Measurements from ENCODE around the gene HMG20A. TPM values are rescaled to one million over a fixed set of nuclear protein-coding genes. Genes with fewer than 3 reads are reported as not detected.

HMG20A gene
- total RNA-seq, 1 experiment from 2014 or later, result 9.8 TPM

- in situ Hi-C loops (cut with HindIII; ENCODE audit: low sequenced_read_pairs), result no loop called here
- peak; percentile 99 for DNase-seq (ENCODE audit: low spot score)
Measured at GRCh38 chr15:77419836-77420609, 665 bp upstream of the HMG20A start, which contains the start of gene PEAK1. PEAK1 (minus strand) TSS chr15:77420104; CDS start chr15:77181926, 238,178 bp downstream.

GRCh38 chr15:77421370-77421700, 647 bp downstream of the HMG20A start:
- no peak for DNase-seq (ENCODE audit: low spot score)

GRCh38 chr15:77425104-77425503, 4.4 kb downstream of the HMG20A start:
- in situ Hi-C loops (cut with HindIII; ENCODE audit: low sequenced_read_pairs), result no loop called here

More at GRCh38 chr15:77421370-77421700, 647 bp downstream of the HMG20A start:
- in situ Hi-C loops (cut with HindIII; ENCODE audit: low sequenced_read_pairs), result no loop called here

GRCh38 chr15:77426377-77426776, 5.7 kb downstream of the HMG20A start:
- DNase-seq (ENCODE audit: low spot score), result no peak

More at GRCh38 chr15:77425104-77425503, 4.4 kb downstream of the HMG20A start:
- no peak for DNase-seq (ENCODE audit: low spot score)

GRCh38 chr15:77426871-77427270, 6.2 kb downstream of the HMG20A start:
- no peak for DNase-seq (ENCODE audit: low spot score)
- in situ Hi-C loops (cut with HindIII; ENCODE audit: low sequenced_read_pairs), result no loop called here

More at GRCh38 chr15:77426377-77426776, 5.7 kb downstream of the HMG20A start:
- in situ Hi-C loops (cut with HindIII; ENCODE audit: low sequenced_read_pairs), result no loop called here

GRCh38 chr15:77430213-77430612, 9.5 kb downstream of the HMG20A start:
- no peak for DNase-seq (ENCODE audit: low spot score)
- in situ Hi-C loops (cut with HindIII; ENCODE audit: low sequenced_read_pairs), result no loop called here

GRCh38 chr15:77430652-77431051, 10.0 kb downstream of the HMG20A start:
- in situ Hi-C loops (cut with HindIII; ENCODE audit: low sequenced_read_pairs), result no loop called here
- no peak for DNase-seq (ENCODE audit: low spot score)

GRCh38 chr15:77436822-77437221, 16.1 kb downstream of the HMG20A start:
- in situ Hi-C loops (cut with HindIII; ENCODE audit: low sequenced_read_pairs), result no loop called here
- no peak for DNase-seq (ENCODE audit: low spot score)

- in situ Hi-C loops (cut with HindIII; ENCODE audit: low sequenced_read_pairs), result no loop called here
- no peak for DNase-seq (ENCODE audit: low spot score)
Measured at GRCh38 chr15:77437264-77437663, 16.6 kb downstream of the HMG20A start.

- no peak for DNase-seq (ENCODE audit: low spot score)
- in situ Hi-C loops (cut with HindIII; ENCODE audit: low sequenced_read_pairs), result no loop called here
Measured at GRCh38 chr15:77440378-77440999, 19.8 kb downstream of the HMG20A start.

GRCh38 chr15:77446840-77447390, 26.2 kb downstream of the HMG20A start:
- in situ Hi-C loops (cut with HindIII; ENCODE audit: low sequenced_read_pairs), result no loop called here

GRCh38 chr15:77454265-77454664, 33.6 kb downstream of the HMG20A start:
- DNase-seq (ENCODE audit: low spot score), result no peak
- in situ Hi-C loops (cut with HindIII; ENCODE audit: low sequenced_read_pairs), result no loop called here

More at GRCh38 chr15:77446840-77447390, 26.2 kb downstream of the HMG20A start:
- DNase-seq (ENCODE audit: low spot score), result no peak

GRCh38 chr15:77454951-77455350, 34.3 kb downstream of the HMG20A start:
- in situ Hi-C loops (cut with HindIII; ENCODE audit: low sequenced_read_pairs), result no loop called here
- no peak for DNase-seq (ENCODE audit: low spot score)

GRCh38 chr15:77455696-77456321, 35.1 kb downstream of the HMG20A start:
- in situ Hi-C loops (cut with HindIII; ENCODE audit: low sequenced_read_pairs), result no loop called here
- no peak for DNase-seq (ENCODE audit: low spot score)

GRCh38 chr15:77456746-77457145, 36.1 kb downstream of the HMG20A start:
- no peak for DNase-seq (ENCODE audit: low spot score)
- in situ Hi-C loops (cut with HindIII; ENCODE audit: low sequenced_read_pairs), result no loop called here

- in situ Hi-C loops (cut with HindIII; ENCODE audit: low sequenced_read_pairs), result no loop called here
Measured at GRCh38 chr15:77457191-77457904, 36.7 kb downstream of the HMG20A start.

GRCh38 chr15:77457905-77458265, 37.2 kb downstream of the HMG20A start:
- no peak for DNase-seq (ENCODE audit: low spot score)

More at GRCh38 chr15:77457191-77457904, 36.7 kb downstream of the HMG20A start:
- DNase-seq (ENCODE audit: low spot score), result no peak

GRCh38 chr15:77459031-77459430, 38.3 kb downstream of the HMG20A start:
- in situ Hi-C loops (cut with HindIII; ENCODE audit: low sequenced_read_pairs), result no loop called here

More at GRCh38 chr15:77457905-77458265, 37.2 kb downstream of the HMG20A start:
- in situ Hi-C loops (cut with HindIII; ENCODE audit: low sequenced_read_pairs), result no loop called here

GRCh38 chr15:77461486-77461885, 40.8 kb downstream of the HMG20A start:
- in situ Hi-C loops (cut with HindIII; ENCODE audit: low sequenced_read_pairs), result no loop called here

More at GRCh38 chr15:77459031-77459430, 38.3 kb downstream of the HMG20A start:
- DNase-seq (ENCODE audit: low spot score), result no peak

More at GRCh38 chr15:77461486-77461885, 40.8 kb downstream of the HMG20A start:
- no peak for DNase-seq (ENCODE audit: low spot score)
